OCI-LY1 (cell line): ENCODE results near the gene MECP2.

Experiments used
- H2AFZ ChIP-seq: fragments of 200-600 bp; sonication (generic), shearing (Covaris generic); 2 replicates; pipeline ENCODE4 v1.6.0; 2014; ENCODE audit warnings: antibody characterized with exemption, mild to moderate bottlenecking, low read length
- H3F3A ChIP-seq: fragments of 200-600 bp; sonication (generic), shearing (Covaris generic); 2 replicates; pipeline ENCODE4 v1.6.0; 2014; ENCODE audit warnings: mild to moderate bottlenecking, antibody characterized with exemption, low read length, moderate library complexity; ENCODE audit not compliant: insufficient read depth
- H3K27ac ChIP-seq: fragments of 200-600 bp; sonication (generic); 2 replicates; pipeline ENCODE4 v1.5.1; 2014; ENCODE audit warnings: low read length, mixed run types, mild to moderate bottlenecking, low read depth; ENCODE audit not compliant: poor library complexity, severe bottlenecking
- H3K27me3 ChIP-seq: fragments of 200-600 bp; sonication (generic); 2 replicates; pipeline ENCODE4 v1.6.0; 2014; ENCODE audit warnings: antibody characterized with exemption, mild to moderate bottlenecking, low read length, moderate library complexity; ENCODE audit not compliant: insufficient read depth
- H3K36me3 ChIP-seq: fragments of 200-600 bp; sonication (generic); 2 replicates; pipeline ENCODE4 v1.6.1; 2014; ENCODE audit warnings: mild to moderate bottlenecking, antibody characterized with exemption, low read length, moderate library complexity, mixed read lengths; ENCODE audit not compliant: insufficient read depth
- H3K4me1 ChIP-seq: fragments of 200-600 bp; sonication (generic); 2 replicates; pipeline ENCODE4 v1.5.1; 2014; ENCODE audit warnings: mild to moderate bottlenecking, low read length, moderate library complexity; ENCODE audit not compliant: insufficient read depth, severe bottlenecking
- H3K4me2 ChIP-seq: fragments of 200-600 bp; sonication (generic), shearing (Covaris generic); 2 replicates; pipeline ENCODE4 v1.6.1; 2014; ENCODE audit warnings: low read length
- H3K4me3 ChIP-seq: fragments of 200-600 bp; sonication (generic); 2 replicates; pipeline ENCODE4 v1.5.1; 2014; ENCODE audit warnings: low read length, low read depth, mild to moderate bottlenecking, mixed read lengths; ENCODE audit not compliant: poor library complexity, severe bottlenecking
- H3K79me2 ChIP-seq: fragments of 200-600 bp; shearing (Covaris generic); 2 replicates; pipeline ENCODE4 v1.6.1; 2016; ENCODE audit warnings: mixed run types, low read length, mixed read lengths; ENCODE audit not compliant: insufficient read depth
- H3K9ac ChIP-seq: fragments of 200-600 bp; sonication (generic), shearing (Covaris generic); 2 replicates; pipeline ENCODE4 v1.6.1; 2014; ENCODE audit warnings: mild to moderate bottlenecking, low read length, mixed read lengths
- H3K9me2 ChIP-seq: fragments of 200-600 bp; sonication (generic), shearing (Covaris generic); 2 replicates; pipeline ENCODE4 v1.6.1; 2014; ENCODE audit warnings: low read depth, mild to moderate bottlenecking, low read length, mixed read lengths
- H3K9me3 ChIP-seq: fragments of 200-600 bp; shearing (Covaris generic); 2 replicates; pipeline ENCODE4 v1.6.1; 2014; ENCODE audit warnings: low read length, mixed read lengths
- H4K20me1 ChIP-seq: fragments of 200-600 bp; sonication (generic), shearing (Covaris generic); 2 replicates; pipeline ENCODE4 v1.6.0; 2016; ENCODE audit warnings: mild to moderate bottlenecking, low read length; ENCODE audit not compliant: insufficient read depth
- EZH2 ChIP-seq: fragments of 200-600 bp; sonication (generic), shearing (Covaris generic); IDR thresholded peaks from 2 replicates; pipeline ENCODE4 v1.8.0; 2017; ENCODE audit warnings: borderline replicate concordance, mixed run types, mild to moderate bottlenecking, antibody characterized with exemption, low read length, moderate library complexity, mixed read lengths
- TF ChIP-seq, protein P1 (sequence below): fragments of 200-600 bp; sonication (generic), shearing (Covaris generic); IDR thresholded peaks from 2 replicates; pipeline ENCODE4 v1.5.1; 2017; ENCODE audit warnings: mild to moderate bottlenecking, antibody characterized with exemption, low read length, moderate library complexity, mixed read lengths

MECP2 gene

DNA sequence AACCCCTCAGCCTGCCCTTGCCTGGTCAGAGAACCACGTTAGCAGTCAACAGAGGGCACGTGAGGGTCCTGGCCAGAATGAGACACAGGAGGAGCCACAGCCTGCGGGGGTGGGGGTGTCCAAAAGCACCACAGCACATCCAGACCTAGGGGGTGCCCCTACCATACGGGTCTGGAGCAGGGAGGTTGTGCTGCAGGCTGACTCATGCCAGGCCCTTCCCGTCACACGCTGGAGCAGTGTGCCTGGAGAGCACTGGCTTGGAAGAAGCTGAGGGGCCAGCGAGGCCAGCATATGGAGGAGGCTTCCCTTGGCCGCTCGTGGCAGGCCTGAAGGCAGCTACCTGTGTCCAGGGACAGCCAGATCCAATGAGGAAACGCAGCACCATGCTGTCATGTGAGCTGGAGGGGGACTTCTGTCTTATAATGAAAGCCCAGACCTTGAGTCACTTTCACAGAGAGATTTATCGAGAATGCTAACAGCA lies 76.3 kb downstream of the MECP2 start:
- Histone ChIP-seq H2AFZ (no peak overlapping the region), H4K20me1 (no peaks in the 10 kb centered on the region), H3K27ac (peak overlapping the region; percentile 88), H3K4me3 (peak overlapping the region; percentile 84), H3K27me3 (no peaks in the 10 kb centered on the region), H3K9me3 (no peaks in the 10 kb centered on the region), H3K9me2 (no peaks in the 10 kb centered on the region), H3K4me2 (peak overlapping the region; percentile 88), H3K36me3 (peaks cover 25% of the 10 kb centered on the region), H3K9ac (peak overlapping the region; percentile 96; the same call in 1 of the 2 replicates), H3K4me1 (peaks cover 43% of the 10 kb centered on the region), H3K79me2 (no peaks in the 10 kb centered on the region), H3F3A (no peaks in the 10 kb centered on the region)
- no peak for TF ChIP-seq EZH2
- TF ChIP-seq, protein P1, sequence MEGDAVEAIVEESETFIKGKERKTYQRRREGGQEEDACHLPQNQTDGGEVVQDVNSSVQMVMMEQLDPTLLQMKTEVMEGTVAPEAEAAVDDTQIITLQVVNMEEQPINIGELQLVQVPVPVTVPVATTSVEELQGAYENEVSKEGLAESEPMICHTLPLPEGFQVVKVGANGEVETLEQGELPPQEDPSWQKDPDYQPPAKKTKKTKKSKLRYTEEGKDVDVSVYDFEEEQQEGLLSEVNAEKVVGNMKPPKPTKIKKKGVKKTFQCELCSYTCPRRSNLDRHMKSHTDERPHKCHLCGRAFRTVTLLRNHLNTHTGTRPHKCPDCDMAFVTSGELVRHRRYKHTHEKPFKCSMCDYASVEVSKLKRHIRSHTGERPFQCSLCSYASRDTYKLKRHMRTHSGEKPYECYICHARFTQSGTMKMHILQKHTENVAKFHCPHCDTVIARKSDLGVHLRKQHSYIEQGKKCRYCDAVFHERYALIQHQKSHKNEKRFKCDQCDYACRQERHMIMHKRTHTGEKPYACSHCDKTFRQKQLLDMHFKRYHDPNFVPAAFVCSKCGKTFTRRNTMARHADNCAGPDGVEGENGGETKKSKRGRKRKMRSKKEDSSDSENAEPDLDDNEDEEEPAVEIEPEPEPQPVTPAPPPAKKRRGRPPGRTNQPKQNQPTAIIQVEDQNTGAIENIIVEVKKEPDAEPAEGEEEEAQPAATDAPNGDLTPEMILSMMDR, result no peak

DNA sequence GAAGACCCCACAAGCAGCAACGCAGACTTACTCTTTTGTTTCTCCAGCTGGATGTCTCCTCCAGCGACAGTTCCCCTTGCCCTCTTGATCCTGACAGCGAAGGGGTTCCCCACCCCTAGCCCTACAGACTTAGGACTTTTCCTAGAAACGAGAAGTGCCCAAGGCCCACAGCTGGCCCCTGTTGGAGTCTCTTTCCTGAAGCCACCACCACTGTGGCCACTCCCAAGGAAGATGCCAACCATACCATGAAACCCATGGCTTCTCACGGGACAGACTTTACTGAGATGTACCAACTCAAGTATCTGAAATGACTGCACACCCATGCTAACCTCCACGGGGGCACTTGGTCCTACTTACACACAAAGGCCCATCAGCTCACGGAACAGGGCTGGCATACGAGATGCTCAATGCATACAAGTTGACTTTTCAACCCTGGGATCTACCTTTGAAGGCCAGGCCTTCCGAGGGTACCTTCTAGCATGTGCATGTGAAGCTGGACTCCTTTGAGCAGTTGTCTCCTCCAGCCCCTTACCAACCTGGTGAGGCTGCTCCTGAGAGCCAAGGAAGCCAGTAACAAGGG lies 76.9 kb downstream of the MECP2 start:
- H3K27me3 ChIP-seq, result no peaks in the 10 kb centered on the region
- peaks cover 31% of the 10 kb centered on the region for H3K36me3 ChIP-seq
- no peaks in the 10 kb centered on the region for H3K9me3 ChIP-seq
- no peaks in the 10 kb centered on the region for H3K79me2 ChIP-seq
- no peaks in the 10 kb centered on the region for H3K9me2 ChIP-seq
- peak overlapping the region; percentile 84 for H3K4me3 ChIP-seq
- no peak for TF ChIP-seq EZH2
- peak overlapping the region; percentile 88 for H3K4me2 ChIP-seq
- no peak overlapping the region for H2AFZ ChIP-seq
- H3K9ac ChIP-seq, result peak overlapping the region; percentile 96
- peak overlapping the region; percentile 88 for H3K27ac ChIP-seq
- peaks cover 43% of the 10 kb centered on the region for H3K4me1 ChIP-seq
- H4K20me1 ChIP-seq, result no peaks in the 10 kb centered on the region
- no peaks in the 10 kb centered on the region for H3F3A ChIP-seq

DNA sequence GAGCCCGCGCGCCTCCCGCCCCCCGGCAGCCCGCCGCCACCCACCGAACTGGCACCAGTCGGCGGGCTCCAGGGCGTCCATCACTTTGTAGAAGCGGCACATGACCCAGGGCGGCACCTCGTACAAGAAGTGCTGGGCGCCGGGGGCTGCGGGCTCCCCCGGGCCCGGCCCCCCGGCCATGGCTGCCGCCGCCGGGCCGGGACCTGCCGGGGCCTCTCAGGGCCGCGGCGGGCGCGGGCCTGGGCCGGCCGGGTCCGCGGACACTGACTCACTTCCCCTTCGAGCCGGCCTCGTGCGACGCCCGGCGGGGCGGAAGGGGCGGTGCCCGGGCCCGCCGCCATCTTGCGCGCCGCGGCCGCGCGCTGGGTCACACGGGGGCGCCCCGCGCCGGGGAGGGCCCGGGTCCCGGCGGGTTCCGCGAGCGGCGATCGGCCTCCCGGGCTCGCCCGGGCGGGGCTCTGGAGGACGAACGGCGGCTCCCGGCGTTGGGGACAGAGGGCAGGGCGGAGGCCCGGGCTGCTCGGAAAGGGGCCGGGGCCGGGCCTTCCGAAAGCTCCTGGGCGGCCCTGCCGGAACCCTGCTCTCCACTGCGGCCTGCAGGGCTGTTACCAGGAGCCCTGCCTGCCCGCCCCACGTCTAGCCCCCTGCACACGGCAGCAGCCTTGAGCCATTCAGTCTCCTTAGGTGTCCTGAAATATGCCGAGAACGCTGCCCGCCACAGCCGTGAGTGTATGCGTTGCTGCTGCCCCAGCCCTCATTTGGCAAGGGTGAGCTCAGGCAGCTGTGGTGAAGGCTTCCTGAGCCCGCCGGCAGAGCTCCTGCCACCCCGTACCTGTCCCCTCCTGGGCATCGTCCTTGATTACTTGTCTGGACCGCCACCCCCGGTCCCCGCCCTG lies 77.6 kb downstream of the MECP2 start, which contains the start of gene IRAK1:
Gene IRAK1 (minus strand): TSS at position 270 of the 896 bp plus-strand sequence. CDS start 90 bp downstream, at position 180.
- Histone ChIP-seq H2AFZ (no peak within 1 kb of the TSS), H3K4me3 (peak within 1 kb of the TSS; percentile 84), H3K4me2 (peak within 1 kb of the TSS; percentile 88), H3K36me3 (peaks cover 38% of the 10 kb centered on the region), H3K9ac (peak within 1 kb of the TSS; percentile 96), H3K4me1 (peaks cover 43% of the 10 kb centered on the region), H3K27me3 (no peaks in the 10 kb centered on the region), H3F3A (no peaks in the 10 kb centered on the region), H3K79me2 (no peaks in the 10 kb centered on the region), H3K27ac (peak within 1 kb of the TSS; percentile 88), H4K20me1 (no peaks in the 10 kb centered on the region), H3K9me3 (no peaks in the 10 kb centered on the region), H3K9me2 (no peaks in the 10 kb centered on the region)
- TF ChIP-seq EZH2, result no peak
- TF ChIP-seq, protein P1, result no peak
